Testis (tissue), 2 donors: Measurements from ENCODE around the gene KRT6B.

ENCODE experiments used
- CTCF ChIP-seq, 3 experiments: fragments of 450-650 bp in 2 of 3; fragments of 200-600 bp in 1 of 3; sonication (generic) in 1 of 3; IDR thresholded peaks; one replicate each; pipeline ENCODE4 v1.5.1; 2016 to 2019; ENCODE audit warnings: antibody characterized with exemption in 3 of 3, mild to moderate bottlenecking in 2 of 3, moderate library complexity in 1 of 3
- POLR2A ChIP-seq: fragments of 450-650 bp; IDR thresholded peaks from one replicate; pipeline ENCODE4 v1.6.1; 2017; ENCODE audit warnings: antibody characterized with exemption, mild to moderate bottlenecking, moderate library complexity

GRCh38 chr12:52494100-52494499 is 42.2 kb upstream of the KRT6B start:
- TF ChIP-seq CTCF (IDR thresholded peaks at IDR 0.05) (no peak), POLR2A (no peak)
